Activated CD4-positive, alpha-beta T cell treated with anti-CD3 and anti-CD28 coated beads, Interleukin-2, amount 10 ng/mL, durations not matched to agents 7 days and 5 days (primary cell): ENCODE data around the gene PCNA. TPM values are rescaled to one million over a fixed set of nuclear protein-coding genes. Genes with fewer than 3 reads are reported as not detected.
A peak's percentile ranks its signal among the peaks of the same experiment; 100 is the strongest.

Source experiments
- CTCF ChIA-PET: fragments of 350-600 bp; sonication (Branson Sonifier 250); formaldehyde crosslinking; loops from one replicate; lab custom pipeline; 2021; ENCODE audit warnings: antibody characterized with exemption; lab: Charles Lee
- POLR2A ChIA-PET: fragments of 350-600 bp; sonication (Branson Sonifier 250); formaldehyde crosslinking; loops from one replicate; lab custom pipeline; 2021; ENCODE audit warnings: antibody characterized with exemption; lab: Charles Lee
- DNase-seq: peaks from one replicate; pipeline ENCODE4 v3.0.0-alpha.2; 2020
- H3K27ac Mint-ChIP-seq: one replicate; pipeline ENCODE4 v1.8.0; 2021; ENCODE audit warnings: mild to moderate bottlenecking, moderate library complexity, mixed read lengths
- H3K27me3 Mint-ChIP-seq: one replicate; pipeline ENCODE4 v1.8.0; 2021; ENCODE audit warnings: mixed read lengths
- H3K36me3 Mint-ChIP-seq: one replicate; pipeline ENCODE4 v1.8.0; 2021; ENCODE audit warnings: low read depth, mixed read lengths
- H3K4me1 Mint-ChIP-seq: one replicate; pipeline ENCODE4 v1.8.0; 2021; ENCODE audit warnings: mixed read lengths
- H3K4me3 Mint-ChIP-seq: one replicate; pipeline ENCODE4 v1.8.0; 2021; ENCODE audit warnings: mild to moderate bottlenecking, moderate library complexity, mixed read lengths
- H3K9me3 Mint-ChIP-seq: one replicate; pipeline ENCODE4 v1.8.0; 2021; ENCODE audit warnings: mixed read lengths
- total RNA-seq, 2 experiments: library from RNA; stranded (reverse); gene quantifications; one replicate each; pipeline ENCODE4 v1.2.3, GENCODE V29; 2021

Gene PCNA
- 100 to 1,000 TPM; 512 to 559 TPM for total RNA-seq

DNA sequence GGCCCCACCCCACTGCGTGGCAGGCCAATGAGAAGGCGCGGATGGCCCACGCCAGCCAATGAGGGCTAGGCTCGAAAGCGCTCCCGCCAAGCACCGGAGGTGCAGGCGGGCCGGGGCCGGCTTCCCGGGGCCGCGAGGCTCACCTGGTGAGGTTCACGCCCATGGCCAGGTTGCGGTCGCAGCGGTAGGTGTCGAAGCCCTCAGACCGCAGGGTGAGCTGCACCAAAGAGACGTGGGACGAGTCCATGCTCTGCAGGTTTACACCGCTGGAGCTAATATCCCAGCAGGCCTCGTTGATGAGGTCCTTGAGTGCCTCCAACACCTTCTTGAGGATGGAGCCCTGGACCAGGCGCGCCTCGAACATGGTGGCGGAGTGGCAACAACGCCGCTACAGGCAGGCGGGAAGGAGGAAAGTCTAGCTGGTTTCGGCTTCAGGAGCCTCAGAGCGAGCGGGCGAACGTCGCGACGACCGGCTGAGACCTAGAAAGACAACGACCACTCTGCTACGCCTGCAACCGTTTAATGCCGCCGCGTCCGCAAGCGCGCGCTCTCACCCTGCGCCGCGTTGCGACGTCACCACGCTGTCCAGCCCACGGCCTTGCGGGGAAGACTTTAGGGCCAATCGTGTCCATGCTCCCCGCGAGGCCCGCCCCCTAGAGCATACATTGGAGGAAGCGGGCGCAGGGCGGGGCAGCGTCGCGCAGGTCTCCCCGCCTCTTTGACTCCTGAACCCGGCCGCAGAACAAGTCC, at the start of gene PCNA:
Gene PCNA (minus strand): TSS at position 524 of the 750 bp plus-strand sequence. CDS start 160 bp downstream, at position 364.
- H3K27me3 Mint-ChIP-seq = no peaks in the 10 kb centered on the region
- H3K9me3 Mint-ChIP-seq = no peaks in the 10 kb centered on the region
- CTCF ChIA-PET = interaction anchor here (0.9 to 2.3 kb wide), 7 partner anchors 11 to 121 kb away, joined by 3 to 8 read pairs (median 4); no protein-coding TSS in a partner anchor
- peak within 1 kb of the TSS; percentile 94 for H3K4me3 Mint-ChIP-seq
- H3K4me1 Mint-ChIP-seq = peaks cover 71% of the 10 kb centered on the region
- peak within 1 kb of the TSS; percentile 99 for H3K27ac Mint-ChIP-seq
- DNase-seq = peak; percentile 99
- POLR2A ChIA-PET = interaction anchor here (0.6 to 0.9 kb wide), 2 partner anchors 10 to 306 kb away, joined by 3 to 6 read pairs; no protein-coding TSS in a partner anchor
- peaks cover 48% of the 10 kb centered on the region for H3K36me3 Mint-ChIP-seq

DNA sequence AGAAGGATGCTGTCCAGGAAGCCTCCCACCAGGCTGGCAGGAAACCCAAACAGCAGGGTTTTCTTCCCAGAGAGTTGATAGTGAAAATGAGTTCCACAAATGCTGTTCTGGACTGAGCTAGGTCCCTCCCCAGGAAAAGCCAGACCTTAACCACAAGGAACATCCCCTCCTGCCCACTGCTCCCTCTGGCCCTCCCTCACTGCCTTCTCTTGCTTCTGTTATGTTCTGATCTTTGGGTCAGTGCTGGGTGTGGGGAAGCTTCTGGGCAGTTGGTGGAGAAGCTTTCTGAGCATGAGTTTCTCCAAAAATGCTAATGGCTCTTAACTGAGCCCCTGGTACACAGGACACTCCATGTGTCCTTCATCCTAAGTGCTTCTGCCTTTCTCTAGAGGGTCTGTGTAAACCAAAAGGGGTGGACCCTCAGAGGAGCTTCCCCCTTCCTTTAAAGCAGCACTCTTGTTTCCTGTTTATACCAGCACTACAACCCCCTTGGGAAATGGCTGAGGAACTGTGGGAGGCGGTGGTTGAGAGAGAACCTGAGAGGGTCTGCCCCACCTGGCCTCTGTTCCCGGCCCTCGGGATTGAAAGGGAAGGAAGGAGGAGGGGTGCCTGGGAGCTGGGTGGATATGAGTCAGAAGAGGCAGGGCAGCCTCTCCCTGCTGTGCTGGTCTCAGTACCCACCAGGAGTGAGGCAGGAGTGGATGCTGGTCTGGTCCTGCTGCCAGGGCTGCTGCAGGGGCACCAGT, 49.1 kb upstream of the PCNA start:
- peaks cover 2% of the 10 kb centered on the region for H3K36me3 Mint-ChIP-seq
- peak overlapping the region; percentile 81 for H3K27ac Mint-ChIP-seq
- CTCF ChIA-PET = interaction anchor here (0.8 to 0.9 kb wide), 2 partner anchors 24 to 30 kb away, joined by 3 read pairs; no protein-coding TSS in a partner anchor
- peaks cover 32% of the 10 kb centered on the region for H3K4me1 Mint-ChIP-seq
- no peak overlapping the region for H3K4me3 Mint-ChIP-seq
- no peak for DNase-seq
- no peaks in the 10 kb centered on the region for H3K9me3 Mint-ChIP-seq
- H3K27me3 Mint-ChIP-seq = no peaks in the 10 kb centered on the region
- POLR2A ChIA-PET = no interaction called here

DNA sequence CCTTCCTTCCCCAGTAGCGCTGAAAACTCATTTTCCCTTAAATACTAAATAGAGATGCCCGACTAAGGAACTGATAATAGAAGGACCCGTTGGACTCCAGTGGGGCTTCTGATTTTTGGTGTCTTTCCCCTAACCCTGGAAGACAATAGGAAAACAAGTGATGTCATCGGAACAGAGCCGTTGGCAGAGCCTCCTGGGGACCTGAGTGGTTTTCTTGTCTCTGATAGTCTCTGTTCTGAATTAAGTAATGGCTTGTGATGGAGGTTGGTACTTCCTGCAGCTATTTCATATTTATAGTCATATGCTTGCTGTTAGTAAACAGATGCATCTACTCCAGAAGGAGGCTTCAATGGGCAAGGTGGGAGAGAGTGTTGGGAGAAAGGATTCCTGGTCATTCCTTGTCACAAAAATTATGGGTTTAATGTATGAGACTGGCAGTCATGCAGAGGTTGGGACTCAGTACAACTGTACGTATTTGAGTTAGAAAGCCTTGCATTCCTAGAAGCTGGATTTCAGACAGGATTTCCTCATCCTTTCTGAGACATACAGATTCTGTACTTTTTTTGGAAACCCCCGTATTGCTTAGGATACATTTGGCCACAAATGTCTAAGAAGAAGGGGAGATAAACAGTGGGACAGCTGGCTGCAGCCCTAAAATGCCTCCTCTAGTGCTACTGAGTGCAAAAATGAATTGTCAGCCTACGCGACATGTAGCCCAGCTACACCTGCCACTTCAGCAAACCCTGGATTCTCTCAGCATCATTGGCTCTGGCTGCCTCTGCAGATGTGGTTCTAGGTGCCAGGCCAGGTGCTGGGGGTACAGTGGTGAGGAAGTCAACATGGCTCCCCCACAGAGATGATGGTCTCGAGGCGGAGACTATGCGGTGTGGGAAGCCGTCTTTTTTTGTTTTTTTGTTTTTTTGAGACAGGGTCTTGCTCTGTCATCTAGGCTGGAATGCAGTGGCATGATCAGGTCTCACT, 45.2 kb upstream of the PCNA start:
- ChIA-PET CTCF (interaction anchor here (0.9 kb wide), 2 partner anchors 39 kb away, joined by 3 read pairs; no protein-coding TSS in a partner anchor), POLR2A (no interaction called here)
- no peaks in the 10 kb centered on the region for H3K27me3 Mint-ChIP-seq
- H3K4me1 Mint-ChIP-seq = peaks cover 33% of the 10 kb centered on the region
- H3K4me3 Mint-ChIP-seq = no peak overlapping the region
- H3K9me3 Mint-ChIP-seq = no peaks in the 10 kb centered on the region
- H3K27ac Mint-ChIP-seq = no peak overlapping the region
- DNase-seq = no peak
- peaks cover 2% of the 10 kb centered on the region for H3K36me3 Mint-ChIP-seq

DNA sequence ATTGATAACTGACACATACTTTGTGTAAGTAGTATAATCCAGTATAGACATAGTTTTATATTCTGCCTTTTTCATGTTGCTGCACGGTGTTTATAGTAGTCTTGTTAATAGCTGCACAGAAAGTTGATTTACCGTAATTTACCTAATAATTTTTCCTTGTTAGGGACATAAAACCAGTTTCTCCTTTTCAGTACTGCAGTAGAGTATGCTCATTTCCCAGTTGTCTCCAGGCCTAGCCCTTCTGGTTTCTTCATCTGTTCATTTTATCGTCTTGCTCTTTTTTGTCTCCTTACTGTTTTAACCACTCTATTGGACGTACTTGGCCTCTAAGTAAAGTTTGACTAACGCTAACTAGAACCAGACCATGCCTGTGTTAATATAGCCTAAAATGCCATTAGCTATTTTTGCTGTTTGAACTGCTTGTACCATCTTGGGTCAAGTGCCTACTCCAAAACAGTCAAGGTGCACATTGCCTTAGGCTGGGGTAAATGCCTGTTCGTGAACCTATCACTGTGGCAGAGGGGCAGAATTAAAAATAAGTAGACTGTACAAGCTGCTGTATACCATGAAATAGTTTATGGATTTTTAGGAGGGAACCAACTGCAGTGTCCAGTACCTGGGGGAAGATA, 41.9 kb upstream of the PCNA start:
- Mint-ChIP-seq H3K27ac (no peak overlapping the region), H3K4me1 (peaks cover 24% of the 10 kb centered on the region), H3K4me3 (no peak overlapping the region), H3K27me3 (no peaks in the 10 kb centered on the region), H3K9me3 (no peaks in the 10 kb centered on the region), H3K36me3 (peaks cover 6% of the 10 kb centered on the region)
- no peak for DNase-seq
- POLR2A ChIA-PET = interaction anchor here (0.6 kb wide), 1 partner anchor 224 kb away, joined by 3 read pairs; no protein-coding TSS in a partner anchor
- CTCF ChIA-PET = no interaction called here

DNA sequence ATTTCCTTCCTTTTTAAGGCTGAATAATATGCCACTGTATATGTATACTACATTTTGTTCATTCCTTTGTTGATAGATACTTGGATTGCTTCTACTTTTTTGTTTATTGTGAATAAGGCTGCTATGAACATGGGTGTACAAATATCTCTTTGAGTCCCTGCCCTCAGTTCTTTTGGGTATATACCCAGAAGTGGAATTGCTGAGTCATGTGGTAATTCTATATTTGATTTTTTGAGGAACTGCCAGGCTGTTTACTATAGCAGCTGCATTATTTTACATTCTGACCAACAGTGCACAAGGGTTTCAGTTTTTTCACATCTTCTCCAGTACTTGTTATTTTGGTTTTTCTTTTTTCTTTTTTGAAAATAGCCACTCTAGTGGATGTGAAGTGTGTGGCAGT, 41.1 kb upstream of the PCNA start:
- DNase-seq = no peak
- Mint-ChIP-seq H3K9me3 (no peaks in the 10 kb centered on the region), H3K27me3 (no peaks in the 10 kb centered on the region), H3K4me3 (no peak overlapping the region), H3K4me1 (peaks cover 22% of the 10 kb centered on the region), H3K27ac (no peak overlapping the region), H3K36me3 (peaks cover 7% of the 10 kb centered on the region)
- ChIA-PET POLR2A (no interaction called here), CTCF (interaction anchor here (1.2 kb wide), 1 partner anchor 20 kb away, joined by 3 read pairs; no protein-coding TSS in a partner anchor)

DNA sequence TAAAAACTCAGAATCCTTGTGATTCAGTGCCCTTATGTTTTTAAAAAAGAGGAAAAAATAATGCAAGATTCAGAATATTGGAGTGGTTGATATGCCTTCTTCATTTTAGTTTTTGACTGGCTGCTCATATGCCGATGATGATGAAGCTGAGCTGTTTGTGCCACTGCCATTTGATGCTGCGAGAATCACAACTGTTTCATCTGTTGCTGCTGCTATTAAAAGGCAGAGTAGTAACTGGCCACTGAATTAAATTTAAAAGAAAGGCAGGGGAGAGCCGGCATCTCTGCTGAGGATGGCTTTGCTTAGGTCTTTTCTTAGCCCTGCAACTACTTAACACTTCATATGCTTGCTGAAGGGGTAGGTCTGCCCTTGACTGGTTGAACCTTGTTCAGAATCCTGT, 40.2 kb upstream of the PCNA start:
- CTCF ChIA-PET = no interaction called here
- Mint-ChIP-seq H3K36me3 (peaks cover 8% of the 10 kb centered on the region), H3K27me3 (no peaks in the 10 kb centered on the region), H3K4me1 (peaks cover 25% of the 10 kb centered on the region), H3K4me3 (no peak overlapping the region), H3K9me3 (no peaks in the 10 kb centered on the region), H3K27ac (no peak overlapping the region)
- POLR2A ChIA-PET = no interaction called here
- no peak for DNase-seq

DNA sequence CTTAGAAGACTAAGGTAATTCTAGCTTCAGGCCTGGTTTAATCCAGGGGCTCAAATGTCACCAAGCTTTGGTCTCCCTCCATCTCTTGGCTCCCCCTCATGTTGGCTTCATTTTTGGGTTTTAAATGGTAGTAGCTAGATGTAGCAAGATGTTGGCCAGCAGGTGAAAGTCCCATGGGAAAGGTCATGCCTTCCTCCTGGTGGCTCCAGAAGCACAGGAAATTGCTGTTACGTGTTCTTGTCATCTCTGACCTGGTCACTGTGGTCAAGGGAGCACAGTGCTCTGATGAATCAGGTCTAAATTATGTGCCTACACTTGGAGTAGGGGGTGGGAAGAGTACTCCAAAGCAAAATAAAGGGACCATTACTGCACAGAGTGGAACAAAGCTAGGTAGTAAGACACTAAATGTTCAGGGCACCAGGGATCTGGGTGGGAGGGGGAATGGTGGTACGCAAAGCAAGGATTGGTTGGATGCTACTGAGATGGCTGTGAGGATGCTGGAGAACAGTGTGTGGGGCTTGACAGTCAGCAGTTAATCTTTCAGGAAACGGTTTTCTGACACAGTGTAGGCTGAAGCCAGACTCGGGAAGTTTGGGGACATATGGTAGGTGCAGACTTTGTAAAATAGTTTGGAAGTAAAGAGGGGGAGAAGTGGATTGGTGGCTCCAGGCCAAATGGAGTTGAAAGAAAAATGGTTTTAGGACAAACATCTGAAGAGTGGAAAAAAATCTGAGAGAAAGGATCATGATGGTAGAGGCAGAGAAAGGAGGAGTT, 37.1 kb upstream of the PCNA start:
- no peak overlapping the region for H3K27ac Mint-ChIP-seq
- H3K4me3 Mint-ChIP-seq = no peak overlapping the region
- H3K9me3 Mint-ChIP-seq = no peaks in the 10 kb centered on the region
- H3K4me1 Mint-ChIP-seq = peaks cover 43% of the 10 kb centered on the region
- ChIA-PET POLR2A (no interaction called here), CTCF (interaction anchor here (1.3 kb wide), 1 partner anchor 9 kb away, joined by 4 read pairs; no protein-coding TSS in a partner anchor)
- no peak for DNase-seq
- H3K27me3 Mint-ChIP-seq = no peaks in the 10 kb centered on the region
- H3K36me3 Mint-ChIP-seq = peaks cover 15% of the 10 kb centered on the region

DNA sequence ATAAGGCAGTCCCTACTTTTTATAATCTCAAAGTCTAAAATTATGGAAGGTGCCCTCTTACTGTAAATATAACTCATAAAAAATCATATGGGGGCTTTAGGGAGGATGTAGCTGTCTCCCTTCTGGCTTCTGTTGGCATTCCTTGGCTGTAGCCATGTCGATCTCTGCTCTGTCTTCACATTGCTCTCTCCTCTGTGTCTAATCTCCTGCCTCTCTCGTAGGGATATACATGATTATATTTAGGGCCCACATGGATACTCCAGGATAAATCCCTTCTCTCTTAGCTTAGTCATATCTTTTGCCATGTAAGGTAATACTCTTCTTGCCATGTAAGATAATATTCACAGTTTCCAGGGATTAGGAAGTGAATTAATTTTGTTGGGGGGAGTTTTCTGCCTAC, 35.6 kb upstream of the PCNA start:
- Mint-ChIP-seq H3K4me3 (no peak overlapping the region), H3K27ac (no peak overlapping the region), H3K4me1 (peaks cover 42% of the 10 kb centered on the region), H3K27me3 (no peaks in the 10 kb centered on the region), H3K36me3 (peaks cover 18% of the 10 kb centered on the region), H3K9me3 (no peaks in the 10 kb centered on the region)
- POLR2A ChIA-PET = interaction anchor here (0.6 kb wide), 1 partner anchor 809 kb away, joined by 5 read pairs; no protein-coding TSS in a partner anchor
- CTCF ChIA-PET = no interaction called here
- DNase-seq = no peak

DNA sequence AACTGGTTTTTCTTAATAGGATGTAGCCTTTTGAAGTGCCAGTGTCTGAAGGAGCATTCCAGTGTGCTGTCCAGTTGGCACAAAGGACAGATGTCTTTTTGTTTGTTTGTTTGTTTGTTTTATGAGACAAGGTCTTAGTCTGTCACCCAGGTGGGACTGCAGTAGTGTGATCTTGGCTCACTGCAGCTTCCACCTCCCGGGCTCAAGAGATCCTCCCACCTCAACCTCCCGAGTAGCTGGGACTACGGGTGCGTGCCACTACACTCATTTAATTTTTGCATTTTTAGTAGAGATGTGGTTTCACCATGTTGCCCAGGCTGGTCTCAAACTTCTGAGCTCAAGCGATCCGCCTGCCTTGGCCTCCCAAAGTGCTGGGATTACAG, 34.8 kb upstream of the PCNA start:
- H3K9me3 Mint-ChIP-seq = no peaks in the 10 kb centered on the region
- peaks cover 18% of the 10 kb centered on the region for H3K36me3 Mint-ChIP-seq
- no peak overlapping the region for H3K4me3 Mint-ChIP-seq
- ChIA-PET POLR2A (no interaction called here), CTCF (no interaction called here)
- no peak for DNase-seq
- H3K27me3 Mint-ChIP-seq = no peaks in the 10 kb centered on the region
- peaks cover 42% of the 10 kb centered on the region for H3K4me1 Mint-ChIP-seq
- no peak overlapping the region for H3K27ac Mint-ChIP-seq

DNA sequence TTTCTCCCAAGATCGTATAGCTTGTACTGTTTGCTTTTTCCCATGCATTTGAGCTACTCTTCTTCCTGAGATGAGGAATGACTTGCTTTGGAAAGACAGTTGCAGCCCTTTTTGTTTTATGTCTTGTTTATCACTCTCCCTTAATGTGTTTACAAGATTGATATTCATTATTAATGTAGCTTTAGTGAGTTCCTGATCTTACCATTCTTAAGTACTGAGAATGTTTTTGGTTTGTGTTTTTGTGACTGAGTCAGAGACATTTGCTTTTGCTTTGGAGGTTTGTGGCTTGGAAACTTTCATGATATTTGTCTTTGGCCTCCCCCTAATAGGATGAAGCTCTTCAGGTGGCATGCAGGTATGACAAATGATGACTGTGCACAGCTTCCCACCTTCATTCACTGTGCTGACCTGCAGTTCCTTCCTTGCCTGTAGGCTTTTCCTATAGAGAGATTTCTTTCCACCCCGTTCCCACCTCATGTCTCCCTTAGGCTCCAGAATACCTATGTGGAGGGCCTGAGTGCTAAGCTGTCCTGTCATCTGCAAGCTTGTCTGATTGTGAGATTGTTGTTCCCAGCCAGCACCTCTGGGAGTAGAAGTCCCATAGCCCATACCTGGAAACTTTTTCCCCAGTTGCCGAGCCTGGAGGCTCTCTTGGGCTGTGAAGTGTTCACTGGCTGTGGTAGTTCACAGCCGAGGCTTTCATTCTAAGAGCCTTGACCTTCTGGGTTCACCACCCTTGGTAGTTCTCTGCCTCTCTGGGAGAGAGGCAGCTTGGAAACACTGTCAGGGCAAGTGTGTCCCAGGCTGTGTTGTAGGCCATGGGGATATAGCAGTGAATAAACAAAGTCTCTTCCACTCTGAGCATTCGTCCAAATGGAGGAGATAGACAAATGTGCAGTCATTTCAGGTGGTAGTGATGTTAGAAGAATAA, 34.1 kb upstream of the PCNA start:
- POLR2A ChIA-PET = no interaction called here
- CTCF ChIA-PET = no interaction called here
- no peaks in the 10 kb centered on the region for H3K27me3 Mint-ChIP-seq
- no peak for DNase-seq
- no peak overlapping the region for H3K4me3 Mint-ChIP-seq
- H3K4me1 Mint-ChIP-seq = peaks cover 42% of the 10 kb centered on the region
- peaks cover 18% of the 10 kb centered on the region for H3K36me3 Mint-ChIP-seq
- no peak overlapping the region for H3K27ac Mint-ChIP-seq
- H3K9me3 Mint-ChIP-seq = no peaks in the 10 kb centered on the region

DNA sequence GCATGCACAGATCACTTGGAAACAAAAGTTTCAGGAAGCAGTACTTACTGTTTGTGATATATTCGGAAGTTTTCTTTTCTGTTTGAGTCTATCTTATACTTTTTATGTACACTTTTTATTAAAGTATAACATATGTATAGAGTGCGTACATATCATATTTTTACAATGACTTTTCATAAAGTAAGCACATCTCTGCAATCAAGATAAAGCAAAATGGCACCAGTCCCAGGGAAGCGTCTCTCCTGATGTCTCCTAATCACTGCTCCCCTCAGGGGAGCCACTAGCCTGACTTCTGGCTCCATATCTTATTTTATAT, 33.4 kb upstream of the PCNA start:
- no peaks in the 10 kb centered on the region for H3K9me3 Mint-ChIP-seq
- no peak overlapping the region for H3K4me3 Mint-ChIP-seq
- CTCF ChIA-PET = no interaction called here
- no peaks in the 10 kb centered on the region for H3K27me3 Mint-ChIP-seq
- peaks cover 43% of the 10 kb centered on the region for H3K4me1 Mint-ChIP-seq
- POLR2A ChIA-PET = no interaction called here
- no peak for DNase-seq
- no peak overlapping the region for H3K27ac Mint-ChIP-seq
- peaks cover 16% of the 10 kb centered on the region for H3K36me3 Mint-ChIP-seq
